ENCODE measurements around the gene IGF2R.
"Not testable (repeated sequence)": the region's sequence is repeated elsewhere in the genome, so short reads cannot be mapped to it uniquely, and the experiment has no call there.

The IGF2R gene

DNA sequence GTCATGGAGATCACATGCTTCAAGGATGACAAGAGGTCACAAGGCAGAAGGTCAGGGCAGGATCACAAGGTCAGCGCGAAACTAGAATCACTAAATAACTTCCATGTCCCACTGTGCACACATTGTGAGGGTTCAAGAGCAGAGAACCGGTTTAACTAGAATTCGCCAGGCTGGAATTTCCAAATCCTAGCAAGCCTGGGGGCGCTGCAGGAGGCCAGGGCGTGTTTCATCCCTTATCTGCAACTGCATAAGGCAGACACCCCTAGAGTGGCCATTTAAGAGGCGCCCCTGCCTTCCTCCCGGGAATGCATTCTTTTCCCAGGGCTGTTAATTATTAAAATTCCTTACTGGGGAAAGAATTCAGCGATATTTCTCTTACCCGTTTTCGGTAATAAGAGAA lies 112.5 kb downstream of the IGF2R start:
- no peak for DNase-seq

DNA sequence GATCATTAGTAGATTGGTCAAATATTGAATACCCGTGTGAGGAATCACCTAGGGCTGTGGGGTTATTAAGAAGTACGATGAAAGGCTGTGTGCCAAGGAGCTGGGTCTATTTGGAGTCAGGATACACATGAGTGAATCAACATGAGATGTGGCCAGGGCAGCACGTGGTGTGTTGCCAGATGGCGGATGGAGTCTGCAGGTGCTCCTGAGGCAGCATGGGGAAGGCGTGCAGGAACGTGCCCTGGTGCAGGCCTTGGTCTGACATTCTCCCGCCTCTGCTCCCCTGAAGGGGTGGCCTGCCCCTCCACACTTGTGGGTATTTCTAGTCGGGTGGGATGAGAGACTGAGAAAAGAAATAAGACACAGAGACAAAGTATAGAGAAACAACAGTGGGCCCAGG lies 113.7 kb downstream of the IGF2R start:
- DNase-seq, result no peak

DNA sequence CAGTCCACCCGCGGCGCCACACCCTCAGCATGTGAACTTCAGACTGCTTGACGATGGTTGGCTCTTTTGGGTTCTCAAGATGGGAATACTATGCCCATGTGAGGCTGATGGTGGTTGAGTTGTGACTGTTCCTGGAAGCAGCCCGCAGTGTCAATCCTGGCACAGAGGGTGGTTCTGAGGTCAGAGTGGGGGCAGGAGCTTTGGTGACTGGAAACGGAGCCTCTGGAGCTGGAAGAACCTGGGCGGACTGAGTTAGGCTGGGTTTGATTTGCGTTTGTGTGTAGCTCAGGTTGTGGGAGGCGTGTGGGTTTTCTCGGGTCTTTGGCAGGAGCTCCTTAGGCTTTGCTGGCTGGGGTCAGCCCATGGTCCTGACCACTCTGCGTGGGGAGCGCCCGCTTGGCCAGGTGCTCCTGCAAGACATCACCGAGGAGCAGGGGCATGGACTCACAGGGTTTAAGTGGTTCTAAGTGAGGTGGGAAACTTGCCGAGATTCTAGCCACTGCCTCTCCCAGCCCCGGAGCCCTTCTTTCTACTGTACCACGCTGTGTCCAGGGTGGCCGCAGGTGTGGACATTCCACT lies 115.4 kb downstream of the IGF2R start:
- DNase-seq, result no peak

- no peak for DNase-seq
Observed at GRCh38 chr6:160085226-160085625, 116.3 kb downstream of the IGF2R start.

GRCh38 chr6:160085713-160086505 lies 117.0 kb downstream of the IGF2R start:
- DNase-seq, result no peak

GRCh38 chr6:160086754-160087153 lies 117.9 kb downstream of the IGF2R start:
- no peak for DNase-seq

DNA sequence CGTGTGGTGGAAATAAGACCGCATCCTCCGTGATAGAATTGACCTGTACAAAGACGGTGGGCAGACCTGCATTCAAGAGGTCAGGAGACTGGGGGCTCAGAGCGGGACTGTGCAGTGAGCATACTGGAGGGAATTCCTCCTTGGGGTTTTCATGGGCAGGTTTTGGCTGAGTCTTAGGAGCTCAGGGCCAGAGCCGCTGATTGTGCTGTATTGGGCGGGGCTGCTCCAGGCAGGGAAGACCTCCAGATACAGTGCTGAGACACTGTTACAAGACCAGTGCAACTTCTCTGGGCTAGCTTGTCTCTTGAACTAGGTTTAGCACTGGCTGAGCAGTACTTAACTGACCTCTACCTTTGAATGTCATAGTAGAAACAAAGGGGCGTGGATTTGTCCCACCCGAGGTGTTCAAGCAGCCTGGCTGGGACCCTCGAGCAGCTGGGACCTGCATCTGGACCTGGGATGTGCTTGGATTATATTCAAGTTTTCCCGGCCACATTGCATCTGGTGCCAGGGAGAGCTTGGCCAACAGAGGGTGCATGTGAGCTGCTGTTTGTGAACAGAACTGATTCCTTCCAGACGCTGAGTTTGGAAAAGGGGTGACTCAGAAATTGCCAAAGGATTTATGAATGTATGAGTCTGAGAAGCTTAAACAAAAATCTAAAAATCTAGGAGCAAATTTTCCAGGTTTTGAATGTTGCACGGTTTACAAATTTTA lies 119.3 kb downstream of the IGF2R start:
- DNase-seq, result no peak

DNA sequence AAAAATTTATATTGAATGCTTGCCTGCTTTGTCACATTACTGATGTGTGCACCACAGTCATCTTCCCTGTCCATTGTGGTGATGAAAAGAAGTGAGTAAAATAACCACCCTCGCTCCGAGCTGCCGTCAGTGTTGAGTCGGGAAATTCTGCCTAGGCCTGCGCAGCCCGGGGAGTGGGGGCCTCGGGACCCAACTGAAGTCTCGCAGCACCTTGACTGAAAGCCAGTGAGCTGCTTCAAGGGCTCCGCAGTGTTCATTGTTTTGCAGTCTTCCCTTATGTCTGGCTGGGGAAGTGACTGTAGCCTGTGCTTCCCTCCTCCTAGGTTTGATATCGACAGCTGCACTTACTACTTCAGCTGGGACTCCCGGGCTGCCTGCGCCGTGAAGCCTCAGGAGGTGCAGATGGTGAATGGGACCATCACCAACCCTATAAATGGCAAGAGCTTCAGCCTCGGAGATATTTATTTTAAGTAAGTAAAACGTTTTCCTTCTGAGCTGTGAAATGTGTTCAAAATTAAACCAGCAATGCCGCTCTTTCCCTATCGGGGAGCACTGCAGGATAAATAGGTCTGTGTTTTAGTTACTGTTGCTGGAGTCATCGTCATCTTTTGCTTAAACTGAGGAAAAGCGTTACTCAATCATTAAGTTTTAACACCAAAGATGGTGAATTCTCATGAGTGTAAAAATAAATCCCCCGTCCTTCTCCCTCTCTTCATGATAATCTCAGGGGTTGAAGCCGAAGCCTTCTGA lies 120.1 kb downstream of the IGF2R start:
- no peak for DNase-seq

DNA sequence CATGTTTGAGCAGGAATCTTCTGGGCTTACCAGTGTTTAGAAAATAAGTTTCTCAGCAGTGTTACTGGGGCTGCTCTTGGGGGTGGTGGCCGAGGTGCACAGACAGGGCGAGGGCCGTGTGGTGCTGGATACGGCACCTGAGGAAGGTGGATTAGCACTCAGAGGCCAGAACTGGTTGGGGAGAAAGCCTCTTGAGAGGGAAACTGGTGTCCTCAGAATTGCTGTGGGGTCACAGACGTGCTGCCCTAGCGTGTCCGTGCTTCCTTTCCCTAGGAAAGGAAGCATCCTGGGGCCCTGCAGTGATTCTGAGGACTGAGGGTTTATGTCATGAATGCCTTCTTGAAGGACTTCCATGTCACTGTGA lies 120.6 kb downstream of the IGF2R start:
- no peak for DNase-seq

GRCh38 chr6:160090442-160091239 lies 121.8 kb downstream of the IGF2R start:
- DNase-seq, result not testable (repeated sequence)

DNA sequence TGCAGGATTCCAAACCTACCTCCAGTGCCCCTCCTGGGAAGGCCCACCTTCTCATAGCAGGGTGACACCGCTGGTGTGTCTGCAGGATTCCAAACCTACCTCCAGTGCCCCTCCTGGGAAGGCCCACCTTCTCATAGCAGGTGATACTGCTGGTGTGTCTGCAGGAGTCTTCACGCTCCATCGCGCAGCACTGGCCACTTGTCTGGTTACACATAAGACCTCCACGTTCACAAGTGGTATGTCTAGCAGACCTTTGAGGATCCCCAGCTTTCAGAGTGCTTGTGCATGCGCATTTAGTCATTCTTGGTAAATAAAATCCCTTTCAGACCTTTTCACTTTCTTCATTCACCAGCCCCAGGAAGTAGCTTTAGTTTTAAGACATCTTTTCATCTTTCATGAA lies 123.3 kb downstream of the IGF2R start:
- not testable (repeated sequence) for DNase-seq

GRCh38 chr6:160092602-160093001 lies 123.7 kb downstream of the IGF2R start:
- no peak for DNase-seq

DNA sequence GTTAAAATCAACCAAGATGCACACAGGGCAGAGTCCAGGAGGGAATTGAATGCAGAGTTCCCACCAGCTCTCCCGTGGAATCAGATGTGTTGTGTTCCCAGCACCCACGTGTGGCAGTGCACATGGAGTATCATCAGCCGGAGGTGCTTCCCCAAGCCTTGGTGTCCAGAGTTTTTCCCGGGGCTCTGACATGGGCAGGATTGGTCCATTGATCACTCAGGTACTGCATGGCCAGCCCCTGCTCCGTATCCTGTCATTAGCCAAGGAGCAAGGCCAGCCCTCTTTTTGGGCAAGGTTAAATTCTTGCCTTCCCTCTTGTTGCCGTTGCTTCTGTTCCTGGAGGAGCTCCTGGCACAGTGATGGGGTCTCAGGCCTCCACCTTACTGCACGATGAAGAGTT lies 124.2 kb downstream of the IGF2R start:
- no peak for DNase-seq

- DNase-seq, result no peak
Observed at GRCh38 chr6:160093946-160094345, 125.1 kb downstream of the IGF2R start.

GRCh38 chr6:160095146-160095845 lies 126.4 kb downstream of the IGF2R start:
- no peak for DNase-seq

- no peak for DNase-seq
Observed at GRCh38 chr6:160101277-160102205, 132.7 kb downstream of the IGF2R start.

DNA sequence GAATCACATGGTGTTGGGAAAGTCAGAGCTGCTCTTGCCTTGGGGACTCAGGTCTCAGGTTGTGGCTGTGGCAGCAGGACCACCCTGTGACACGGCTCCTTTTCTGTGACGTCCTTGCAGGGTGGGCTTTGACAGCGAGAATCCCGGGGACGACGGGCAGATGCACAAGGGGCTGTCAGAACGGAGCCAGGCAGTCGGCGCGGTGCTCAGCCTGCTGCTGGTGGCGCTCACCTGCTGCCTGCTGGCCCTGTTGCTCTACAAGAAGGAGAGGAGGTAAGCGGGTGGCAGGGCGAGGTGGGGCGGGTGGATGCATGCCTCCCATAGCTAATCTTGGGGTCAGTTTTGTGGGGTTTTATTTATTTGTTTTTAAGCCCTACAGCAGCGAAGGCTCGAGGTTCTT lies 133.5 kb downstream of the IGF2R start:
- DNase-seq, result no peak

- peak; percentile 15 for DNase-seq
Observed at GRCh38 chr6:160102956-160103824, 134.3 kb downstream of the IGF2R start.

- no peak for DNase-seq
Observed at GRCh38 chr6:160103825-160104100, 134.9 kb downstream of the IGF2R start.
